ENCODE data around the gene IFNG-AS1.

Gene IFNG-AS1

GRCh38 chr12:67994046-67994445, 4.8 kb downstream of the IFNG-AS1 start:
- DNase-seq (ENCODE audit: low read depth), result no peak

GRCh38 chr12:67996347-67996746, 7.1 kb downstream of the IFNG-AS1 start:
- no peak for DNase-seq (ENCODE audit: low read depth)

GRCh38 chr12:67998379-67998778, 9.1 kb downstream of the IFNG-AS1 start:
- DNase-seq (ENCODE audit: low read depth), result no peak

- DNase-seq (ENCODE audit: low read depth), result no peak
These were observed 10.0 kb downstream of the IFNG-AS1 start for GRCh38 chr12:67999244-67999643.

- no peak for DNase-seq (ENCODE audit: low read depth)
These were observed 12.5 kb downstream of the IFNG-AS1 start for GRCh38 chr12:68001486-68002466.

GRCh38 chr12:68003777-68004176, 14.5 kb downstream of the IFNG-AS1 start:
- no peak for DNase-seq (ENCODE audit: low read depth)

- DNase-seq (ENCODE audit: low read depth), result no peak
These were observed 17.8 kb downstream of the IFNG-AS1 start for GRCh38 chr12:68007033-68007432.

- no peak for DNase-seq (ENCODE audit: low read depth)
These were observed 18.2 kb downstream of the IFNG-AS1 start for GRCh38 chr12:68007466-68007865.

- no peak for DNase-seq (ENCODE audit: low read depth)
These were observed 22.1 kb downstream of the IFNG-AS1 start for GRCh38 chr12:68011206-68011881.

GRCh38 chr12:68011882-68012207, 22.6 kb downstream of the IFNG-AS1 start:
- DNase-seq (ENCODE audit: low read depth), result no peak

GRCh38 chr12:68012712-68013111, 23.5 kb downstream of the IFNG-AS1 start:
- no peak for DNase-seq (ENCODE audit: low read depth)

GRCh38 chr12:68013181-68013580, 23.9 kb downstream of the IFNG-AS1 start:
- no peak for DNase-seq (ENCODE audit: low read depth)

GRCh38 chr12:68016136-68016535, 26.9 kb downstream of the IFNG-AS1 start:
- no peak for DNase-seq (ENCODE audit: low read depth)

- no peak for DNase-seq (ENCODE audit: low read depth)
These were observed 29.1 kb downstream of the IFNG-AS1 start for GRCh38 chr12:68018315-68018714.

- no peak for DNase-seq (ENCODE audit: low read depth)
These were observed 30.8 kb downstream of the IFNG-AS1 start for GRCh38 chr12:68020049-68020448.

- DNase-seq (ENCODE audit: low read depth), result no peak
These were observed 31.5 kb downstream of the IFNG-AS1 start for GRCh38 chr12:68020699-68021098.

- DNase-seq (ENCODE audit: low read depth), result no peak
These were observed 39.4 kb downstream of the IFNG-AS1 start for GRCh38 chr12:68028647-68029046.

GRCh38 chr12:68030248-68030647, 41.0 kb downstream of the IFNG-AS1 start:
- DNase-seq (ENCODE audit: low read depth), result no peak

- no peak for DNase-seq (ENCODE audit: low read depth)
These were observed 41.9 kb downstream of the IFNG-AS1 start for GRCh38 chr12:68031174-68031573.

GRCh38 chr12:68031881-68032739, 42.9 kb downstream of the IFNG-AS1 start:
- DNase-seq (ENCODE audit: low read depth), result no peak

- no peak for DNase-seq (ENCODE audit: low read depth)
These were observed 45.3 kb downstream of the IFNG-AS1 start for GRCh38 chr12:68034567-68034966.

- DNase-seq (ENCODE audit: low read depth), result no peak
These were observed 47.4 kb downstream of the IFNG-AS1 start for GRCh38 chr12:68036642-68037041.
